WTC11 (cell line): ENCODE results near the gene PARP4. TPM values are rescaled to one million over a fixed set of nuclear protein-coding genes. Genes with fewer than 3 reads are reported as not detected.
"Not testable (repeated sequence)": the region's sequence is repeated elsewhere in the genome, so short reads cannot be mapped to it uniquely, and the experiment has no call there.

ENCODE experiments used
- ATAC-seq: fragments of 200-7000 bp; cut with Tn5 transposase; 2 replicates; pipeline ENCODE4 v1.10.0; 2021; ENCODE audit warnings: mild to moderate bottlenecking, moderate library complexity
- CTCF ChIA-PET: fragments of 300-600 bp; sonication (Branson Sonifier 250); formaldehyde crosslinking; loops from one replicate; lab custom pipeline; 2021; ENCODE audit warnings: antibody characterized with exemption; lab: Charles Lee
- POLR2A ChIA-PET: fragments of 350-600 bp; sonication (Branson Sonifier 250); formaldehyde crosslinking; loops from one replicate; lab custom pipeline; 2021; ENCODE audit warnings: antibody characterized with exemption; lab: Charles Lee
- DNase-seq: peaks from one replicate; pipeline ENCODE4 v3.0.0; 2021; ENCODE audit warnings: low spot score
- H3K27ac Mint-ChIP-seq: 2 replicates; pipeline ENCODE4 v1.8.0; 2021; ENCODE audit warnings: mixed read lengths
- H3K27me3 Mint-ChIP-seq: 2 replicates; pipeline ENCODE4 v1.8.0; 2021; ENCODE audit warnings: low read depth, mild to moderate bottlenecking, moderate library complexity, mixed read lengths
- H3K36me3 Mint-ChIP-seq: 2 replicates; pipeline ENCODE4 v1.8.0; 2021; ENCODE audit warnings: mixed read lengths
- H3K4me1 Mint-ChIP-seq: 2 replicates; pipeline ENCODE4 v1.8.0; 2022; ENCODE audit warnings: mixed read lengths
- H3K4me3 Mint-ChIP-seq: 2 replicates; pipeline ENCODE4 v1.8.0; 2021; ENCODE audit warnings: mild to moderate bottlenecking, moderate library complexity, mixed read lengths
- H3K9me3 Mint-ChIP-seq: 2 replicates; pipeline ENCODE4 v1.8.0; 2021; ENCODE audit warnings: mixed read lengths
- CBFB ChIP-seq: sonication (generic); formaldehyde crosslinking; IDR thresholded peaks from 2 replicates; pipeline ENCODE4 v1.8.1; 2022; ENCODE audit warnings: mild to moderate bottlenecking, low read depth, missing genetic modification reagents
- CREB1 ChIP-seq: sonication (generic); formaldehyde crosslinking; IDR thresholded peaks from 2 replicates; pipeline ENCODE4 v1.8.0; 2023; ENCODE audit warnings: mild to moderate bottlenecking, missing genetic modification reagents
- CREM ChIP-seq: sonication (generic); formaldehyde crosslinking; IDR thresholded peaks from 2 replicates; pipeline ENCODE4 v1.8.1; 2022; ENCODE audit warnings: mild to moderate bottlenecking, missing genetic modification reagents, moderate library complexity
- FOXP1 ChIP-seq: sonication (generic); formaldehyde crosslinking; IDR thresholded peaks from 2 replicates; pipeline ENCODE4 v1.8.0; 2022; ENCODE audit warnings: missing genetic modification reagents, mild to moderate bottlenecking, moderate library complexity, borderline replicate concordance
- GRHL2 ChIP-seq: fragments of 250-450 bp; sonication (Bioruptor Pico); IDR thresholded peaks from 2 replicates; pipeline ENCODE4 v1.8.0; 2022; ENCODE audit warnings: mild to moderate bottlenecking, moderate library complexity; ENCODE audit not compliant: insufficient replicate concordance, severe bottlenecking
- IRF2 ChIP-seq: sonication (generic); formaldehyde crosslinking; IDR thresholded peaks from 2 replicates; pipeline ENCODE4 v1.8.0; 2022; ENCODE audit warnings: low read depth, missing genetic modification reagents, borderline replicate concordance
- MXD4 ChIP-seq: fragments of 250-450 bp; sonication (Bioruptor Pico); IDR thresholded peaks from 2 replicates; pipeline ENCODE4 v1.8.0; 2021; ENCODE audit warnings: mild to moderate bottlenecking, moderate library complexity, borderline replicate concordance
- NFYB ChIP-seq: sonication (generic); formaldehyde crosslinking; conservative IDR thresholded peaks from 2 replicates; pipeline ENCODE4 v1.8.0; 2022; ENCODE audit warnings: low read depth, missing genetic modification reagents
- PRRX2 ChIP-seq: fragments of 250-450 bp; sonication (Bioruptor Pico); IDR thresholded peaks from 2 replicates; pipeline ENCODE4 v1.8.0; 2021; ENCODE audit warnings: mild to moderate bottlenecking
- SMAD4 ChIP-seq: sonication (generic); formaldehyde crosslinking; IDR thresholded peaks from 2 replicates; pipeline ENCODE4 v1.8.0; 2022; ENCODE audit warnings: mild to moderate bottlenecking, missing genetic modification reagents
- USF2 ChIP-seq: sonication (generic); formaldehyde crosslinking; IDR thresholded peaks from 2 replicates; pipeline ENCODE4 v1.8.1; 2023; ENCODE audit warnings: mild to moderate bottlenecking, missing genetic modification reagents, moderate library complexity
- ZBTB21 ChIP-seq: sonication (generic); formaldehyde crosslinking; IDR thresholded peaks from 2 replicates; pipeline ENCODE4 v1.8.1; 2023; ENCODE audit warnings: mild to moderate bottlenecking, missing genetic modification reagents, borderline replicate concordance
- ZBTB43 ChIP-seq: sonication (generic); formaldehyde crosslinking; IDR thresholded peaks from 2 replicates; pipeline ENCODE4 v1.8.1; 2023; ENCODE audit warnings: mild to moderate bottlenecking, missing genetic modification reagents
- ZNF396 ChIP-seq: fragments of 250-450 bp; sonication (Bioruptor Pico); IDR thresholded peaks from 2 replicates; pipeline ENCODE4 v1.8.0; 2021; ENCODE audit warnings: mild to moderate bottlenecking, moderate library complexity, borderline replicate concordance
- ZNF532 ChIP-seq: fragments of 250-450 bp; sonication (Bioruptor Pico); IDR thresholded peaks from 2 replicates; pipeline ENCODE4 v1.9.0; 2021; ENCODE audit warnings: mild to moderate bottlenecking, borderline replicate concordance
- total RNA-seq: library from RNA; stranded (reverse); gene quantifications from 3 replicates; pipeline ENCODE4 v1.2.3, GENCODE V29; 2021
- TF ChIP-seq, protein P1 (sequence below): sonication (generic); formaldehyde crosslinking; IDR thresholded peaks from 2 replicates; pipeline ENCODE4 v1.8.1; 2023; ENCODE audit warnings: mild to moderate bottlenecking, moderate library complexity, missing genetic modification reagents

The PARP4 gene
- total RNA-seq, 1 experiment from 2014 or later: 30.7 TPM

DNA sequence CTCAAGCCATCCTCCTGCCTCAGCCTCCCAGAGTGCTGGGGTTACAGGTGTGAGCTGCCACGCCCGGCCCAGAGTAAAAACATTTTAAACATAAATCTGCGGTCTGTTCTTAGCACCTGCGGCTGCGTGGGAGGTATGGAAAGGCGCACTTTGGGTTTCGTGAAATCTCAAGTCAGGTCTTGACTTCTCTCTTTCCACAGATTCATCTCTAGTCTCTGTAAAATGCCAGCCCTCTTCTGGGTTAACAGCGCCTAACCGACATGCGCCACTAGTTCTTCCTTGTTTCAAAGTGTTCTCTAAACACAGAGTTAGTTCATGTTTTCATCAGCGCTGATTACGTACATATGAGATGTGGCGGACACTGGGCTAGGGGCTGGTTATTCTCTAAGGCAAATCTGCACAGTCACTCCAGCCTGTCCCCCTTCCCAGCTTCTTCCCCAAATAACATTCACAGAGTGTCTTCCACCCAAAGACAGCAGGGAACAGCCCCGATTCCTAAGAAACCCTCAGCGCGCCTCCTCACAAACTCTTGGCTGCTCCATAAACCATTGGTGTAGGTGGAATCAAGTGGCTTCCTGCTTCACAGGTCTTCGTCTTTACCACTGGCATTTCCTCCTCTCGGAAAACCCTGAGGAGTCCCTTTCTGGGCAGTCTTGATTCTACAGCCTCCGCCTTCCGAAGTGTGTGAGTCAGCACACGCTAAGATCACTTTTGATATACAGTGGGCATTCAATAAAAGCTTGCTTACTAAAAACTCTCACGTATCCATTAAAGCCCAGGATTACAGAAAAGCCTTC lies 1.4 kb downstream of the PARP4 start (continued):
- no peak for TF ChIP-seq NFYB (CRISPR knock-in tag)
- TF ChIP-seq ZBTB21 (CRISPR knock-in tag): no peak
- TF ChIP-seq, protein P1, sequence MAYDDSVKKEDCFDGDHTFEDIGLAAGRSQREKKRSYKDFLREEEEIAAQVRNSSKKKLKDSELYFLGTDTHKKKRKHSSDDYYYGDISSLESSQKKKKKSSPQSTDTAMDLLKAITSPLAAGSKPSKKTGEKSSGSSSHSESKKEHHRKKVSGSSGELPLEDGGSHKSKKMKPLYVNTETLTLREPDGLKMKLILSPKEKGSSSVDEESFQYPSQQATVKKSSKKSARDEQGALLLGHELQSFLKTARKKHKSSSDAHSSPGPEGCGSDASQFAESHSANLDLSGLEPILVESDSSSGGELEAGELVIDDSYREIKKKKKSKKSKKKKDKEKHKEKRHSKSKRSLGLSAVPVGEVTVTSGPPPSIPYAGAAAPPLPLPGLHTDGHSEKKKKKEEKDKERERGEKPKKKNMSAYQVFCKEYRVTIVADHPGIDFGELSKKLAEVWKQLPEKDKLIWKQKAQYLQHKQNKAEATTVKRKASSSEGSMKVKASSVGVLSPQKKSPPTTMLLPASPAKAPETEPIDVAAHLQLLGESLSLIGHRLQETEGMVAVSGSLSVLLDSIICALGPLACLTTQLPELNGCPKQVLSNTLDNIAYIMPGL (CRISPR knock-in tag): no peak
- no peak for TF ChIP-seq ZNF532 (CRISPR knock-in tag)
- TF ChIP-seq, all 79 proteins: peak for 0

DNA sequence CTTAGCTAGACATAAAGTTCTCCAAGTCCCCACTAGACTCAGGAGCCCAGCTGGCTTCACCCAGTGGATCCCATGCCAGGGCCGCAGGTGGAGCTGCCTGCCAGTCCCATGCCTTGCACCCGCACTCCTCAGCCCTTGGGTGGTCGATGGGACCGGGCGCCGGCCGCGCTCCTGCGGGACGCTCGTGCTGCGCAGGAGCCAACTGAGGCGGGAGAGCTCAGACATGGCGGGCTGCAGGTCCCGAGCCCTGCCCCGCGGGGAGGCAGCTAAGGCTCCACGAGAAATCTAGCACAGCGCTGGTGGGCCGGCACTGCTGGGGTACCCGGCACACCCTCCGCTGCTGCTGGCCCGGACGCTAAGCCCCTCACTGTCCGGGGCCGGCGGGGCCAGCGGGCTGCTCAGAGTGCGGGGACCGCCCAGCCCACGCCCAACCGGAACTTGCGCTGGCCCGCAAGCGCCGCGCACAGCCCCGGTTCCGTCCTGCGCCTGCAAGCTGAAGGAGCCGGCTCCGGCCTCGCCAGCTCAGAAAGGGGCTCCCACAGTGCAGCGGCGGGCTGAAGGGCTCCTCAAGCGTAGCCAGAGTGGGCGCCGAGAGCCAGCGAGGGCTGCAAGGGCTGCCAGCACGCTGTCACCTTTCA lies 5.8 kb downstream of the PARP4 start:
- ChIA-PET CTCF (interaction anchor here (1.4 kb wide), 1 partner anchor 34 kb away, joined by 3 read pairs; no protein-coding TSS in a partner anchor), POLR2A (interaction anchor here (0.6 kb wide), 1 partner anchor 134 kb away, joined by 4 read pairs; no protein-coding TSS in a partner anchor)
- TF ChIP-seq SMAD4 (CRISPR knock-in tag) (no peak), CREB1 (CRISPR knock-in tag) (no peak), MXD4 (CRISPR knock-in tag) (no peak)
- peaks cover 3% of the 10 kb centered on the region; the same call in 1 of the 2 replicates for H3K36me3 Mint-ChIP-seq
- H3K4me3 Mint-ChIP-seq: no peak overlapping the region
- peaks cover 17% of the 10 kb centered on the region for H3K4me1 Mint-ChIP-seq
- ATAC-seq (no peak; the same call in 1 of the 2 replicates), DNase-seq (no peak)
- H3K27ac Mint-ChIP-seq: no peak overlapping the region
- no peaks in the 10 kb centered on the region for H3K9me3 Mint-ChIP-seq
- H3K27me3 Mint-ChIP-seq: no peaks in the 10 kb centered on the region

GRCh38 chr13:24506283-24506682 lies 6.3 kb downstream of the PARP4 start:
- H3K4me3 Mint-ChIP-seq, H3K27me3 Mint-ChIP-seq, H3K9me3 Mint-ChIP-seq, H3K27ac Mint-ChIP-seq, DNase-seq, H3K36me3 Mint-ChIP-seq, ATAC-seq: not testable (repeated sequence)
- POLR2A ChIA-PET: interaction anchor here (0.6 kb wide), 1 partner anchor 135 kb away, joined by 4 read pairs; no protein-coding TSS in a partner anchor
- H3K4me1 Mint-ChIP-seq: peaks cover 12% of the 10 kb centered on the region
- TF ChIP-seq NFYB (CRISPR knock-in tag): peak; percentile 51
- CTCF ChIA-PET: interaction anchor here (1.4 kb wide), 1 partner anchor 35 kb away, joined by 3 read pairs; no protein-coding TSS in a partner anchor

DNA sequence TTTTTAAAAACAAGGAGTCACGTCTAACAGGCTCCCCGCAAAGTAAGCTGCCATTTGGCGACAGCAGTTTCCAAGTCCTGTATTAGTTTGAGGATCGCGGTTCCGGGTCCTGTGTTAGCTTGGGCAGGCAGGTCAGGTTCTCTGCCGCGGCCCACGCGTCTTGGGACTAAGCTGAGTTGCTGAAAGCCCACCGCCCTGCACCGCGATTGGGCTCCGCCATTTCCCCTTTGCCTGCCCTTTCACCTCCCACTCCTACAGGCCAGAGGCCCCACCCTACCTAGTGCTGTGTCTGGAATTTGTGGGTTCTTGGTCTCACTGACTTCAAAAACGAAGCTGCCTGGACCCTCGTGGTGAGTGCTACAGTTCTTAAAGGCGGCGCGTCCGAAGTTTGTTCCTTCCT lies 6.8 kb downstream of the PARP4 start:
- H3K27me3 Mint-ChIP-seq: no peaks in the 10 kb centered on the region
- ChIA-PET POLR2A (no interaction called here), CTCF (no interaction called here)
- TF ChIP-seq ZBTB43 (CRISPR knock-in tag) (no peak), IRF2 (CRISPR knock-in tag) (no peak), CBFB (CRISPR knock-in tag) (no peak), PRRX2 (no peak), ZNF396 (no peak), CREM (CRISPR knock-in tag) (no peak), USF2 (CRISPR knock-in tag) (no peak), GRHL2 (CRISPR knock-in tag) (no peak), FOXP1 (CRISPR knock-in tag) (no peak)
- H3K9me3 Mint-ChIP-seq: no peaks in the 10 kb centered on the region
- DNase-seq: no peak
- H3K27ac Mint-ChIP-seq: no peak overlapping the region
- peaks cover 8% of the 10 kb centered on the region for H3K4me1 Mint-ChIP-seq
- H3K36me3 Mint-ChIP-seq: peaks cover 3% of the 10 kb centered on the region; the same call in 1 of the 2 replicates
- ATAC-seq: no peak
- no peak overlapping the region for H3K4me3 Mint-ChIP-seq
